Transverse colon (tissue), 4 donors: ENCODE results near the gene ALDOA. TPM values are rescaled to one million over a fixed set of nuclear protein-coding genes. Genes with fewer than 3 reads are reported as not detected.

Experiments
- DNase-seq: peaks from one replicate; pipeline ENCODE4 v3.0.0-alpha.2; 2019
- H3K27ac ChIP-seq, 4 donors: fragments of 200-600 bp; sonication (generic); 2 replicates each; pipeline ENCODE4 v1.5.1; 2016 to 2018; ENCODE audit warnings: inconsistent platforms in 4 of 4
- H3K27me3 ChIP-seq: fragments of 200-600 bp; sonication (generic); 2 replicates; pipeline ENCODE4 v1.5.1; 2017; ENCODE audit warnings: inconsistent platforms
- H3K36me3 ChIP-seq, 4 donors: fragments of 200-600 bp; sonication (generic); 2 replicates each; pipeline ENCODE4 v1.5.1; 2017 to 2019; ENCODE audit warnings: inconsistent platforms in 4 of 4
- H3K4me1 ChIP-seq, 4 donors: fragments of 200-600 bp; sonication (generic); 2 replicates each; pipeline ENCODE4 v1.5.1; 2017 to 2020; ENCODE audit warnings: inconsistent platforms in 4 of 4
- H3K4me3 ChIP-seq, 4 donors: fragments of 200-600 bp; sonication (generic); 1 replicate in 1 of 4; 2 replicates in 3 of 4; pipeline versions ENCODE4 v1.5.1 to v1.6.1; 2017 to 2019; ENCODE audit warnings: inconsistent platforms in 4 of 4
- H3K9me3 ChIP-seq, 2 donors: fragments of 200-600 bp; sonication (generic); 2 replicates each; pipeline ENCODE4 v1.5.1; 2017 to 2019; ENCODE audit warnings: inconsistent platforms in 2 of 2
- CTCF ChIP-seq, 5 experiments: fragments of 200-600 bp in 3 of 5; fragments of 450-650 bp in 2 of 5; sonication (generic) in 3 of 5; IDR thresholded peaks; 1 replicate in 2 of 5; 2 replicates in 3 of 5; pipeline ENCODE4 v1.5.1; 2016 to 2017; ENCODE audit warnings: antibody characterized with exemption in 5 of 5, inconsistent platforms in 3 of 5, mild to moderate bottlenecking in 2 of 5, moderate library complexity in 1 of 5
- EP300 ChIP-seq: sonication (generic); formaldehyde crosslinking; IDR thresholded peaks from one replicate; pipeline ENCODE4 v1.6.1; 2017; ENCODE audit warnings: antibody characterized with exemption, low read depth
- POLR2A ChIP-seq: fragments of 450-650 bp; IDR thresholded peaks from one replicate; pipeline ENCODE4 v1.6.1; 2016; ENCODE audit warnings: antibody characterized with exemption, mild to moderate bottlenecking, moderate library complexity
- POLR2AphosphoS5 ChIP-seq, 3 donors: sonication (generic); formaldehyde crosslinking; IDR thresholded peaks; one replicate each; pipeline ENCODE4 v1.6.1; 2016; ENCODE audit warnings: antibody characterized with exemption in 3 of 3
- WGBS, 2 donors: methylation state at CpG; one replicate each; pipeline ENCODE4 v1.1.5; 2018; ENCODE audit warnings: low coverage in 1 of 2; 5-methylcytosine and 5-hydroxymethylcytosine counted together
- in situ Hi-C, 4 donors: fragments of 200-750 bp; cut with MboI; loops; one replicate each; pipeline versions ENCODE4 v1.15.0 to v1.15.1; 2017; ENCODE audit warnings: low sequenced_read_pairs in 3 of 4, low pct_ligation_motif_present in 1 of 4, low pct_unique_long_range_greater_than_20kb in 1 of 4
- intact Hi-C: fragments of 100-400 bp; cut with DNase I; formaldehyde crosslinking; loops from one replicate; pipeline ENCODE4 v1.15.1; 2023; ENCODE audit warnings: low total_unique reads
- total RNA-seq, 4 donors: library from RNA; depleted of rRNA; stranded (reverse); fragments of >200 nt; gene quantifications; one replicate each; pipeline ENCODE4 v1.1.0, GENCODE V29; 2016

The ALDOA gene
- total RNA-seq, 4 donors from 2014 or later, result 778 to 1,392 (median 1,174) TPM

GRCh38 chr16:30092373-30093010 is 26.9 kb downstream of the ALDOA start:
- WGBS, 2 donors, result 3% methylated on average over 19 of the region's 22 CpGs; no CpG with 5 or more reads in 1 of the 2 donors

GRCh38 chr16:30094541-30095165 is 29.1 kb downstream of the ALDOA start:
- Histone ChIP-seq H3K27ac (peak overlapping the region; percentile 91 to 92 (median 92)), H3K27me3 (no peaks in the 10 kb centered on the region), H3K4me3 (peak overlapping the region; percentile 61 to 88 (median 80)), H3K4me1 (peaks cover 25 to 49% (median 38%) of the 10 kb centered on the region in 4 donors), H3K9me3 (peaks cover 6 to 7% of the 10 kb centered on the region in 2 donors), H3K36me3 (no peaks in the 10 kb centered on the region)
- DNase-seq, result no peak
- intact Hi-C loops (no loop called here), in situ Hi-C loops (loop anchor here in 2 of 4 donors (25.0 kb wide), 2 partner anchors 318 to 543 kb away; partner anchors contain the start of gene ZNF771 (in 2 of the 2))
- WGBS, 2 donors, result 87% methylated on average over 11 of the region's 11 CpGs; no CpG with 5 or more reads in 1 of the 2 donors
- TF ChIP-seq EP300 (no peak), POLR2A (no peak), POLR2AphosphoS5 (IDR thresholded peaks at IDR 0.05) (no peak), CTCF (IDR thresholded peaks at IDR 0.05) (no peak)

More at GRCh38 chr16:30092373-30093010, 26.9 kb downstream of the ALDOA start:
- no peaks in the 10 kb centered on the region for H3K27me3 ChIP-seq
- intact Hi-C loops, result no loop called here
- H3K27ac ChIP-seq, result peak overlapping the region; percentile 78 to 92 (median 92)
- H3K9me3 ChIP-seq, result peaks cover 3 to 7% of the 10 kb centered on the region in 2 donors
- peak; percentile 80 for DNase-seq
- peak overlapping the region; percentile 36 to 67 (median 43) for H3K4me3 ChIP-seq
- H3K4me1 ChIP-seq, result peaks cover 25 to 49% (median 38%) of the 10 kb centered on the region in 4 donors
- TF ChIP-seq POLR2AphosphoS5 (IDR thresholded peaks at IDR 0.05) (peak; percentile 23 to 58 (median 51)), POLR2A (no peak), CTCF (IDR thresholded peaks at IDR 0.05) (peak; percentile 33 to 70 (median 56))
- no peaks in the 10 kb centered on the region for H3K36me3 ChIP-seq
- in situ Hi-C loops, result loop anchor here in 2 of 4 donors (25.0 kb wide), 2 partner anchors 320 to 545 kb away; partner anchors contain the start of gene ZNF771 (in 2 of the 2)

DNA sequence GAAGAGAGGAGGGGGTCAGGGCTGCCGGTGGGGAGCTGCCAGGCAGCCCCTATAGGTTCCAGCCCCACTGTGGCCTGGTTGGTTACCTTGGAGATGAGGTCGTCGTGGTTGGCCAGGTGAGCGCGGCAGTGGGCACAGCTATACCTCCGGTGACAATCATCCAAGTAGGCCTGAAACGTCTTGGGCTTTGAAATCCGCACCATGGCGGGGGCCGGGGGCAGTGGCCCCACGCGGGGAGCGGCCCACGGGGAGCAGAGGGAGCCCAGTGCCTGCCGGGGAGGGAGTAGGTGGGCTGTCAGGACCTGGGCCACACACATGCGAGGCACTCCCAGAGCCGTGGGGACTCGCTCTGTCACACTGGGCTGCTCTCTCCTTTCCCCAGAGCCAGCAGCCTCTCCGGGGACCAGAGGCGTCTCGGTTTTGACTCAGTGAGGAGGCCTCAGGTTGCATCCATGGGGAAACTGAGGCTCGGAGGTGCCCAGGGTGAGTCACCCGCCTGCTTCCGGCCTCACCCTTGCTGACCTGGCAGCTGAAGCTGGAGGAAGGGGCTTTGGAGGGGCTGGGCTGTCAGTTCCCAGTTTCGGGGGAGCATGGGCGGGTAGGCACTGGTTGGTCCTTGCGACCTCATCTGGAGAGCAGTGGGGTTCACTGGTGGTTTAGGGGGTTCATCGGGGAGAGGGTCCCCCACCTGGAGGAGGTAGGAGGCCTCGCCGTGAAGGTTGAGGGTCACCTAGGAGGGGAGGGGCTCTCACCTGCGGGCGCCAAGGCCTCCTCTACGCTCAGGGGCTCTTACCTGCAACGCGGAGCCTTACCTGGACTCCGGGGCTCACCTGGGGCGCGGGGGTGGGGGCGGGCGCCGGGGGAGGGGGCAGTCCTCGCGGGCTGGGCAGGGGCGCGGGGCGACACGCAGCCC is 29.9 kb downstream of the ALDOA start:
- no peaks in the 10 kb centered on the region for H3K27me3 ChIP-seq
- no peak for TF ChIP-seq EP300
- no peak for TF ChIP-seq POLR2A
- no peak for TF ChIP-seq POLR2AphosphoS5 (IDR thresholded peaks at IDR 0.05)
- no peak for TF ChIP-seq CTCF (IDR thresholded peaks at IDR 0.05)
- H3K4me1 ChIP-seq, result peaks cover 25 to 48% (median 38%) of the 10 kb centered on the region in 4 donors
- H3K27ac ChIP-seq, result peak overlapping the region; percentile 91 to 92 (median 92)
- 11% methylated on average over 26 of the region's 47 CpGs; no CpG with 5 or more reads in 1 of the 2 donors for WGBS, 2 donors
- in situ Hi-C loops (loop anchor here in 2 of 4 donors (25.0 kb wide), 2 partner anchors 317 to 542 kb away; partner anchors contain the start of gene ZNF771 (in 2 of the 2)), intact Hi-C loops (no loop called here)
- DNase-seq, result peak; percentile 38
- H3K4me3 ChIP-seq, result peak overlapping the region; percentile 61 to 88 (median 80)
- no peaks in the 10 kb centered on the region for H3K36me3 ChIP-seq
- peaks cover 6 to 7% of the 10 kb centered on the region in 2 donors for H3K9me3 ChIP-seq
